Measurements from ENCODE around the gene CA14. TPM values are rescaled to one million over a fixed set of nuclear protein-coding genes. Genes with fewer than 3 reads are reported as not detected.

CA14 gene
- total RNA-seq, 1 donor from 2014 or later: 31.9 TPM

DNA sequence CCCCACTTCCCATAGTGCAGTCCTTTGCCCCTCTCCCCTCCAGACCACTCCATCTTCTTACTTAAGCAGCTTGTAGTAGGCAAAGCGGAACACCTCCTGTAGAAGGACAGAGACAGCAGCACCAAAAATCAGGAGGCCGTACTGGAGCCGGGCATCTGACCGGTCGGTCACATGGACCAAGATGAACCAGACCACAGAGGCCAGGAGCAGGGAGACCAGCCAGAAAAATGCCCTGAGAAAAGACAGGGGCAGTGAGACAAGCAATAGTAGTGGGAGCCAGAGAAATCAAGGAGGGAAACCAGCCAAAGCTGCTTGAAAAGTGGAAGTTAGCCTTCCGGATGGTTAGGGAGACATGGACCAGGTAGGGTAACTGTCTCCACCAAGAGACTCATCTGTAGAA is 10.3 kb downstream of the CA14 start:
- Mint-ChIP-seq H3K36me3 (ENCODE audit: low read depth) (no peaks in the 10 kb centered on the region), H3K9me3 (no peaks in the 10 kb centered on the region), H3K27me3 (ENCODE audit: low read depth) (no peaks in the 10 kb centered on the region), H3K4me3 (peak overlapping the region; percentile 97), H3K4me1 (peaks cover 41% of the 10 kb centered on the region), H3K27ac (ENCODE audit: unreplicated experiment) (peak overlapping the region; percentile 97)
- no peak for DNase-seq (ENCODE audit: low read depth, low spot score)
- TF ChIP-seq, protein P1, sequence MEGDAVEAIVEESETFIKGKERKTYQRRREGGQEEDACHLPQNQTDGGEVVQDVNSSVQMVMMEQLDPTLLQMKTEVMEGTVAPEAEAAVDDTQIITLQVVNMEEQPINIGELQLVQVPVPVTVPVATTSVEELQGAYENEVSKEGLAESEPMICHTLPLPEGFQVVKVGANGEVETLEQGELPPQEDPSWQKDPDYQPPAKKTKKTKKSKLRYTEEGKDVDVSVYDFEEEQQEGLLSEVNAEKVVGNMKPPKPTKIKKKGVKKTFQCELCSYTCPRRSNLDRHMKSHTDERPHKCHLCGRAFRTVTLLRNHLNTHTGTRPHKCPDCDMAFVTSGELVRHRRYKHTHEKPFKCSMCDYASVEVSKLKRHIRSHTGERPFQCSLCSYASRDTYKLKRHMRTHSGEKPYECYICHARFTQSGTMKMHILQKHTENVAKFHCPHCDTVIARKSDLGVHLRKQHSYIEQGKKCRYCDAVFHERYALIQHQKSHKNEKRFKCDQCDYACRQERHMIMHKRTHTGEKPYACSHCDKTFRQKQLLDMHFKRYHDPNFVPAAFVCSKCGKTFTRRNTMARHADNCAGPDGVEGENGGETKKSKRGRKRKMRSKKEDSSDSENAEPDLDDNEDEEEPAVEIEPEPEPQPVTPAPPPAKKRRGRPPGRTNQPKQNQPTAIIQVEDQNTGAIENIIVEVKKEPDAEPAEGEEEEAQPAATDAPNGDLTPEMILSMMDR (conservative IDR thresholded peaks at IDR 0.05): no peak

- Mint-ChIP-seq H3K27ac (ENCODE audit: unreplicated experiment) (peak overlapping the region; percentile 97), H3K36me3 (ENCODE audit: low read depth) (no peaks in the 10 kb centered on the region), H3K9me3 (no peaks in the 10 kb centered on the region), H3K4me1 (peaks cover 45% of the 10 kb centered on the region), H3K27me3 (ENCODE audit: low read depth) (no peaks in the 10 kb centered on the region), H3K4me3 (peak overlapping the region; percentile 97)
- DNase-seq (ENCODE audit: low read depth, low spot score): no peak
- TF ChIP-seq, protein P1 (conservative IDR thresholded peaks at IDR 0.05): no peak
Observed at GRCh38 chr1:150268340-150268704, 10.7 kb downstream of the CA14 start.

DNA sequence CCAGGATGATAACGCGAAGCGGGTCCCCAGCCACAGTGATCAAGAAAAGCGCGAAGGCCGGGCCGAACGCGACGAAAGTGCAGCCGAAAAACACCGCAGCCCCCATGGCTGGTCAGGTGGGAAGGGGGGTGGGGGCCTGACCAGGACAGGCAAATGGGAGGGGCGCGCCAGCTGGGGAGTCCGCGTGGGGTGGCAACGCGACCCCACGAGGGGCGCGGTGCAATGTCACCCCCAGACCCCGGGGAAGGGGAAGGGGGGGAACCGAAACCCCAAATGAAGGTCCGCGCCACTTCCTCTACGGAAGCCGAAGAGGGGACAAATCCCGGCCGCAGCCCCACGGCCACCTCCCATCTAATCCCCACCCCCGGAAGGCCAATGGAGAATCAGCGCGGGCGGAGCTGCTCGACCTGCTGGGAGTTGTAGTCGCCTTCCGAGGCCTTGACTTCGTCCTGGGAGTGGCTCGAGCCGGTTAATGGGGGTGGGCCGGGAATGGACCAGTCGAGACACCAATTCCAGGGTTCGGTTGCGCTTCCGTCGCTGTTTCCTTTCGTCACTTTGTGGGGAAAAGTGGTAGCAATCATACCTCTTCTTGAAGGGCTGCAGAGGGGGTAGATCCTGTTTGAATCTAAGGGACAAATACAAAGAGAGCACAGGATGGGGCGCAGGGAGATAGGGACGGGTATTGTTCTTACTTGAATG is 11.3 kb downstream of the CA14 start, which contains the start of gene APH1A:
Gene APH1A, minus strand, starts transcription at position 312 of the 699 bp plus-strand sequence. Its CDS starts 206 bp downstream, at position 106.
- H3K9me3 Mint-ChIP-seq: no peaks in the 10 kb centered on the region
- TF ChIP-seq, protein P1 (conservative IDR thresholded peaks at IDR 0.05): no peak
- no peaks in the 10 kb centered on the region for H3K27me3 Mint-ChIP-seq (ENCODE audit: low read depth)
- H3K36me3 Mint-ChIP-seq (ENCODE audit: low read depth): no peaks in the 10 kb centered on the region
- H3K4me3 Mint-ChIP-seq: peak within 1 kb of the TSS; percentile 97
- H3K27ac Mint-ChIP-seq (ENCODE audit: unreplicated experiment): peak within 1 kb of the TSS; percentile 98
- DNase-seq (ENCODE audit: low read depth, low spot score): peak; percentile 90
- H3K4me1 Mint-ChIP-seq: peaks cover 51% of the 10 kb centered on the region

DNA sequence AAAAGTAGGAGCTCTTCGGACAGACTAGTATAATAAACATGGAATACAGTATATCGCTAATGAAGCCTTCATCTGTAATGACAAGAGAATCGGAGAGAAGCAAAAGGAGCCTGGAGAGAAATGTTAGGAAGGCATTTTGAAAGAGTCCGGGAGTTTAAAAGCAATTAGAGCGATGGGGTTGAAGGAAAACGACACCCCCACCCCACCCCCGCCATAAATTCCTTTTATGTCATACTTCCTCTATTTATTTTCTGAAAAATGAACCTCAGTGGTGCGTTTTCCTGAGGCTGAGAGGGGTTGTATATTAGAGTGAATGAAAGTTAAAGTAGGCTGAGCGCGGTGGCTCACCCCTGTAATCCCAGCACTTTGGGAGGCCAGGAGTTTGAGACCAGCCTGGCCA is 11.9 kb downstream of the CA14 start:
- peak overlapping the region; percentile 97 for H3K4me3 Mint-ChIP-seq
- H3K4me1 Mint-ChIP-seq: peaks cover 51% of the 10 kb centered on the region
- H3K36me3 Mint-ChIP-seq (ENCODE audit: low read depth): no peaks in the 10 kb centered on the region
- no peaks in the 10 kb centered on the region for H3K9me3 Mint-ChIP-seq
- H3K27me3 Mint-ChIP-seq (ENCODE audit: low read depth): no peaks in the 10 kb centered on the region
- TF ChIP-seq, protein P1 (conservative IDR thresholded peaks at IDR 0.05): no peak
- no peak for DNase-seq (ENCODE audit: low read depth, low spot score)
- H3K27ac Mint-ChIP-seq (ENCODE audit: unreplicated experiment): peak overlapping the region; percentile 98

DNA sequence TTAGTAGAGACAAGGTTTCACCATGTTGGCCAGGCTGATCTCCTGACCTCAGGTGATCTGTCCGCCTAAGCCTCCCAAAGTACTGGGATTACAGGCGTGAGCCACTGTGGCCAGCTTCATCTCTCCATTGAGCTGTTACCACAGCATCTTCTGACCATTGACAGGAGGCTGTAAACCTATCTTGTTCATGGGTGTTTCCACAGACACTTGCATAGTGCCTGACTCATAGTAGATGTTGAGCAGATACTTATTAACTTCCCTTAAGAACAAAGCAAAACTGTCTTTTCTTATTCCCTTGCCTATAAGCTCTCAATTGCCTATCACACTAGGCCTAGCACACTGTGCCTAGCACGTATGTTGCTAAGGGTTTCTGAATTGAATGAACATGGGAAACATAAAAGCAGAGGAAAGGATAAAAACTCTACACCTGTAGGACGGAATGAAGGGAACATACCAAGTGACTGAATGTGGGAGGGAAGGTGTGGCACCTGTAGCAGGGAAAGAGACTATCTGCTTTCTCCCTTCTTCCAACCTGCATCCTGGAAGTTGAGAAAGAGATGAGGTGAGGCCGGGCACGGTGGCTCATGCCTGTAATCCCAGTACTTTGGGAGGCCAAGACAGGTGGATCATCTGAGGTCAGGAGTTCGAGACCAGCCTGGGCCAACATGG is 13.9 kb downstream of the CA14 start:
- Mint-ChIP-seq H3K4me1 (peaks cover 51% of the 10 kb centered on the region), H3K36me3 (ENCODE audit: low read depth) (no peaks in the 10 kb centered on the region), H3K27ac (ENCODE audit: unreplicated experiment) (no peak overlapping the region), H3K27me3 (ENCODE audit: low read depth) (no peaks in the 10 kb centered on the region), H3K4me3 (peak overlapping the region; percentile 16), H3K9me3 (no peaks in the 10 kb centered on the region)
- no peak for DNase-seq (ENCODE audit: low read depth, low spot score)
- TF ChIP-seq, protein P1 (conservative IDR thresholded peaks at IDR 0.05): no peak

All from neural crest cell (in vitro differentiated cells).